Endothelial cell of umbilical vein (primary cell): ENCODE data around the gene GFOD1. TPM values are rescaled to one million over a fixed set of nuclear protein-coding genes. Genes with fewer than 3 reads are reported as not detected.

Experiments
- BruUV-seq: library from RNA; stranded (reverse); fragments of 400-500 nt; replicated peaks from 2 replicates; lab custom pipeline; 2021; lab: Mats Ljungman, UMichigan
- CTCF ChIA-PET: fragments of 300-600, 350-600 bp; sonication (Branson Sonifier 250); formaldehyde crosslinking; loops from one replicate; lab custom pipeline; 2021; ENCODE audit warnings: antibody characterized with exemption, inconsistent platforms; lab: Charles Lee
- POLR2A ChIA-PET: fragments of 300-600, 350-600 bp; sonication (Branson Sonifier 250); formaldehyde crosslinking; loops from one replicate; lab custom pipeline; 2021; ENCODE audit warnings: antibody characterized with exemption, inconsistent platforms; lab: Charles Lee
- DNase-seq: peaks from one replicate; pipeline ENCODE4 v3.0.0-alpha.2; 2011; ENCODE audit warnings: low read depth, low spot score
- FAIRE-seq: peaks from 2 replicates; lab custom pipeline; 2011; peaks lifted over from hg19 to GRCh38; lab: Jason Lieb, UNC
- H2AFZ ChIP-seq: 2 replicates; pipeline ENCODE4 v1.6.0; 2012; ENCODE audit warnings: low read depth, low read length, control low read depth, inconsistent platforms
- H3K27ac ChIP-seq: 2 replicates; pipeline ENCODE4 v1.5.1; 2011; ENCODE audit warnings: low read depth, mild to moderate bottlenecking, control low read depth, low read length, moderate library complexity; ENCODE audit not compliant: insufficient read depth
- H3K27me3 ChIP-seq, 2 experiments: 2 replicates each; pipeline versions ENCODE4 v1.6.0 to v1.6.1; 2011; ENCODE audit warnings: low read length in 2 of 2, mixed read lengths in 1 of 2; ENCODE audit not compliant: control insufficient read depth in 2 of 2, insufficient read depth in 2 of 2
- H3K36me3 ChIP-seq, 2 experiments: 2 replicates in 1 of 2; 3 replicates in 1 of 2; pipeline ENCODE4 v1.5.1; 2011; ENCODE audit warnings: low read length in 2 of 2, mild to moderate bottlenecking in 1 of 2, moderate library complexity in 1 of 2; ENCODE audit not compliant: control insufficient read depth in 2 of 2, insufficient read depth in 2 of 2; ENCODE audit errors: extremely low read depth in 1 of 2
- H3K4me1 ChIP-seq: 3 replicates; pipeline ENCODE4 v1.5.1; 2011; ENCODE audit warnings: mild to moderate bottlenecking, low read length; ENCODE audit not compliant: control insufficient read depth, insufficient read depth; ENCODE audit errors: extremely low read depth
- H3K4me2 ChIP-seq: 2 replicates; pipeline ENCODE4 v1.6.1; 2011; ENCODE audit warnings: low read length, control low read depth, mixed read lengths; ENCODE audit not compliant: insufficient read depth
- H3K4me3 ChIP-seq, 3 experiments: fragments of 200-600 bp in 1 of 3; sonication (generic), shearing (Covaris generic) in 1 of 3; replicated peaks in 1 of 3; 2 replicates each; pipeline ENCODE4 v1.5.1; 2011 to 2016; ENCODE audit warnings: control low read depth in 3 of 3, low read length in 3 of 3, mild to moderate bottlenecking in 2 of 3, inconsistent platforms in 1 of 3, low read depth in 1 of 3, moderate library complexity in 1 of 3; ENCODE audit not compliant: insufficient read depth in 1 of 3
- H3K79me2 ChIP-seq: 2 replicates; pipeline ENCODE4 v1.6.0; 2012; ENCODE audit warnings: low read length, inconsistent platforms; ENCODE audit not compliant: control insufficient read depth, insufficient read depth
- H3K9ac ChIP-seq: replicated peaks from 2 replicates; pipeline ENCODE3; 2011; ENCODE audit warnings: low read length, control low read depth; ENCODE audit not compliant: insufficient read depth; ENCODE audit errors: extremely low read depth
- H3K9me1 ChIP-seq: replicated peaks from 3 replicates; pipeline ENCODE4 v1.6.0; 2011; ENCODE audit warnings: mild to moderate bottlenecking, low read length; ENCODE audit not compliant: control insufficient read depth, insufficient read depth; ENCODE audit errors: extremely low read depth
- H3K9me3 ChIP-seq: replicated peaks from 2 replicates; pipeline ENCODE4 v1.5.1; 2012; ENCODE audit warnings: low read length, inconsistent platforms; ENCODE audit not compliant: control insufficient read depth, insufficient read depth
- H4K20me1 ChIP-seq: replicated peaks from 2 replicates; pipeline ENCODE3; 2011; ENCODE audit warnings: mild to moderate bottlenecking, low read length; ENCODE audit not compliant: control insufficient read depth, insufficient read depth; ENCODE audit errors: extremely low read depth
- CTCF ChIP-seq, 2 donors: IDR thresholded peaks; 1 replicate in 1 of 2; 2 replicates in 1 of 2; pipeline ENCODE4 v1.5.1; 2011; ENCODE audit warnings: low read length in 2 of 2, mild to moderate bottlenecking in 2 of 2, moderate library complexity in 2 of 2, control low read depth in 1 of 2, inconsistent platforms in 1 of 2, low read depth in 1 of 2; ENCODE audit not compliant: insufficient read depth in 1 of 2; ENCODE audit errors: extremely low read depth in 1 of 2
- EZH2 ChIP-seq: IDR thresholded peaks from 2 replicates; pipeline ENCODE4 v1.6.1; 2012; ENCODE audit warnings: borderline replicate concordance, low read depth, mild to moderate bottlenecking, moderate library complexity, low read length, inconsistent platforms; ENCODE audit not compliant: severe bottlenecking
- FOS ChIP-seq: IDR thresholded peaks from 2 replicates; pipeline ENCODE4 v1.6.1; 2011; ENCODE audit warnings: mild to moderate bottlenecking, low read length, moderate library complexity, borderline replicate concordance; ENCODE audit not compliant: insufficient read depth
- GATA2 ChIP-seq: IDR thresholded peaks from 2 replicates; pipeline ENCODE4 v1.7.0; 2011; ENCODE audit warnings: low read depth, mild to moderate bottlenecking, moderate library complexity, mixed read lengths, low read length; ENCODE audit not compliant: insufficient read length, insufficient read depth
- JUN ChIP-seq: IDR thresholded peaks from 2 replicates; pipeline ENCODE4 v1.6.1; 2011; ENCODE audit warnings: borderline replicate concordance, low read depth; ENCODE audit not compliant: insufficient read length, insufficient read depth
- MAX ChIP-seq: IDR thresholded peaks from 2 replicates; pipeline ENCODE4 v1.6.1; 2011; ENCODE audit not compliant: insufficient read depth, insufficient read length
- MYC ChIP-seq: IDR thresholded peaks from one replicate; pipeline ENCODE4 v1.6.1; 2011; ENCODE audit warnings: mild to moderate bottlenecking, low read depth, low read length
- POLR2A ChIP-seq: IDR thresholded peaks from 2 replicates; pipeline ENCODE4 v1.6.1; 2012; ENCODE audit warnings: low read depth, mild to moderate bottlenecking, control low read depth, low read length
- POLR2AphosphoS5 ChIP-seq: IDR thresholded peaks from 2 replicates; pipeline ENCODE4 v1.6.1; 2012; ENCODE audit warnings: low read depth, mild to moderate bottlenecking, control low read depth, low read length, moderate library complexity; ENCODE audit not compliant: insufficient read depth
- dilution Hi-C: fragments of 300-500 bp; cut with MboI; formaldehyde crosslinking; loops from one replicate; pipeline ENCODE4 v1.15.0; 2019; ENCODE audit warnings: low sequenced_read_pairs; ENCODE audit not compliant: extremely low pct_ligation_motif_present
- intact Hi-C: fragments of 100-400 bp; cut with micrococcal nuclease; formaldehyde crosslinking; loops from one replicate; pipeline ENCODE4 v1.10.0; 2022
- polyA plus RNA-seq, 4 experiments: library from polyadenylated mRNA; depleted of rRNA in 3 of 4; stranded (reverse) in 3 of 4; unstranded in 1 of 4; fragments of >200 nt; gene quantifications; 2 replicates each; pipeline versions ENCODE4 v1.2.1 to v1.2.3, GENCODE V29; 2011 to 2012; ENCODE audit warnings: missing spikeins in 1 of 4
- total RNA-seq: library from RNA; stranded (reverse); gene quantifications from 2 replicates; pipeline ENCODE4 v1.2.3, GENCODE V29; 2021

Gene GFOD1
- total and polyA plus RNA-seq, 2 donors (not counting 3 experiments of a cell fraction or from before 2014, with no cell fraction given): 12.1 to 24.1 TPM

- ChIA-PET CTCF (no interaction called here), POLR2A (no interaction called here)
These were observed 72.1 kb downstream of the GFOD1 start for GRCh38 chr6:13415283-13415682.

More at GRCh38 chr6:13415283-13415682, 72.1 kb downstream of the GFOD1 start:
- peaks cover 13% of the 10 kb centered on the region for H3K4me1 ChIP-seq
- H3K27ac ChIP-seq: no peak overlapping the region
- no peak for FAIRE-seq
- H3K79me2 ChIP-seq: no peaks in the 10 kb centered on the region
- H3K9me3 ChIP-seq: no peaks in the 10 kb centered on the region
- no peaks in the 10 kb centered on the region for H3K27me3 ChIP-seq
- H3K9ac ChIP-seq: no peak overlapping the region
- BruUV-seq: no TSS peak
- TF ChIP-seq CTCF (IDR thresholded peaks at IDR 0.05; ENCODE audit: extremely low read depth in 1 of 2, insufficient read depth in 1 of 2, low read depth in 1 of 2, low read length in 2 of 2): no peak
- TF ChIP-seq POLR2A: no peak
- no peak for TF ChIP-seq MYC
- no peak for TF ChIP-seq MAX
- no peak for TF ChIP-seq JUN
- no peak for TF ChIP-seq GATA2
- no peak for TF ChIP-seq EZH2
- no peak for TF ChIP-seq POLR2AphosphoS5
- no peak for TF ChIP-seq FOS
- intact Hi-C loops (no loop called here), dilution Hi-C loops (no loop called here)
- no peak overlapping the region for H3K4me3 ChIP-seq
- DNase-seq: no peak
- no peaks in the 10 kb centered on the region for H3K36me3 ChIP-seq
- H3K9me1 ChIP-seq: no peaks in the 10 kb centered on the region
- no peak overlapping the region for H2AFZ ChIP-seq
- no peak overlapping the region for H3K4me2 ChIP-seq
- no peaks in the 10 kb centered on the region for H4K20me1 ChIP-seq
